Adrenal gland (tissue), 12 donors: Measurements from ENCODE around the gene TUBB4B. TPM values are rescaled to one million over a fixed set of nuclear protein-coding genes. Genes with fewer than 3 reads are reported as not detected.
A peak's percentile ranks its signal among the peaks of the same experiment; 100 is the strongest.

Experiments used
- DNase-seq, 7 donors: peaks; one replicate each; pipeline ENCODE4 v3.0.0-alpha.2; 2019 to 2020
- H3K27ac ChIP-seq, 5 donors: fragments of 200-600 bp; sonication (generic) in 4 of 5; 1 replicate in 3 of 5; 2 replicates in 2 of 5; pipeline versions ENCODE4 v1.5.1 to v1.8.0; 2016 to 2020; ENCODE audit warnings: mild to moderate bottlenecking in 1 of 5
- H3K27me3 ChIP-seq: fragments of 200-600 bp; 2 replicates; pipeline ENCODE4 v1.8.0; 2021
- H3K36me3 ChIP-seq, 2 donors: fragments of 200-600 bp; replicated peaks in 1 of 2; 1 replicate in 1 of 2; 2 replicates in 1 of 2; pipeline versions ENCODE4 v1.5.1 to v1.8.0; 2018 to 2022
- H3K4me1 ChIP-seq, 2 donors: fragments of 200-600 bp; replicated peaks in 1 of 2; 1 replicate in 1 of 2; 2 replicates in 1 of 2; pipeline versions ENCODE4 v1.5.1 to v1.8.0; 2018 to 2021
- H3K4me3 ChIP-seq, 4 donors: fragments of 200-600 bp; sonication (generic) in 3 of 4; one replicate each; pipeline ENCODE4 v1.5.1; 2016 to 2018
- H3K9me3 ChIP-seq, 3 donors: fragments of 200-600 bp; sonication (generic) in 1 of 3; replicated peaks in 1 of 3; 1 replicate in 2 of 3; 2 replicates in 1 of 3; pipeline versions ENCODE4 v1.5.1 to v1.8.0; 2016 to 2021
- POLR2A ChIP-seq, 2 donors: fragments of 450-650 bp; IDR thresholded peaks; one replicate each; pipeline ENCODE4 v1.6.1; 2017; ENCODE audit warnings: antibody characterized with exemption in 2 of 2, mild to moderate bottlenecking in 2 of 2, moderate library complexity in 1 of 2
- WGBS, 4 donors: extraction: QIAGEN DNeasy Blood & Tissue Kit in 2 of 4; methylation state at CpG; one replicate each; pipeline versions ENCODE4 v1.1.5 to v1.1.7; 2013 to 2017; 5-methylcytosine and 5-hydroxymethylcytosine counted together
- intact Hi-C, 2 donors: fragments of 100-400 bp; cut with DNase I; formaldehyde crosslinking; loops; one replicate each; pipeline versions ENCODE4 v1.14.1 to v1.15.0; 2022 to 2023
- polyA plus RNA-seq, 3 donors: library from polyadenylated mRNA; stranded (reverse); fragments of 200-250 nt in 2 of 3; fragments of 350-450 nt in 1 of 3; fragmentation: Illumina TruSeq in 1 of 3; extraction: RNeasy Lipid Tissue Mini Kit (QIAGEN cat#74804) in 1 of 3; gene quantifications; one replicate each; pipeline ENCODE4 v1.2.3, GENCODE V29; 2013 to 2014
- total RNA-seq, 9 donors: library from RNA; depleted of rRNA in 4 of 9; stranded (reverse); fragments of >200 nt in 4 of 9; fragments of 120-200 nt in 1 of 9; fragmentation: NEBNext Ultra II Directional in 1 of 9; extraction: Animal tissue kit (Norgen Biotek cat#: 25700) in 1 of 9; gene quantifications; one replicate each; pipeline versions ENCODE4 v1.1.0 to v1.2.4, GENCODE V29; 2013 to 2023
- TF ChIP-seq, protein P1 (sequence below), 6 experiments: fragments of 450-650 bp in 4 of 6; fragments of 200-600 bp in 2 of 6; sonication (generic) in 1 of 6; IDR thresholded peaks; 1 replicate in 5 of 6; 2 replicates in 1 of 6; pipeline versions ENCODE4 v1.5.1 to v1.8.0; 2016 to 2021; ENCODE audit warnings: antibody characterized with exemption in 6 of 6, mild to moderate bottlenecking in 2 of 6, moderate library complexity in 1 of 6
- donor health status: healthy with polysubstance abuse.
- donor health status: Bipolar disorder and iron deficiency.
- donor health status: DM: yes; HTN: yes; CAD: no.
- donor health status: DM: no; HTN: no; CAD: no.
- donor health status: DM: no; HTN: no; CAD: no.
- donor health status: DM: yes; HTN: yes; CAD: no.

Gene TUBB4B
- total and polyA plus RNA-seq, 12 donors: 69.9 to 362 (median 151) TPM

DNA sequence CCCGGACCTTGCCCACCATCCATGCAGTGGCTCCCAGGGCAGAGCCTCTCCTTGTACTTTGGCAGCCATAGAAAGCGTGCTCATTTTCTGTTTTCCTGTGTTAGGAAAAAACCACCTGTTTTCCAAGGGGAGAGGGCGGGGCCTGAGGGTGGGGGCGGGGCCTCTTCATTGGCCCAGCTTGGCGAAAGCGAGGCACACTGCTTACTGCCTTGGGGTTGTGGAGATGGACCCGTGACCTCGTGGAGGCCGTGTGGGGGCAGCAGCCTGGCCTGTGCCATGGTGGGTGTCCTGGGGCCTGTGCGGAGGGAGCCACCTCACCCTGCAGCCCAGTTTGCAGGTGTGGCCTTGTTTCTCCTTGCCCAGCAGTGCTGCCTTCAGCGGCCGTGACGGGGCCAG lies 32.0 kb downstream of the TUBB4B start:
- no peak for DNase-seq
- Histone ChIP-seq H3K9me3 (no peaks in the 10 kb centered on the region), H3K4me1 (peaks cover 4 to 23% of the 10 kb centered on the region in 2 donors), H3K27ac (no peak overlapping the region), H3K36me3 (peaks cover 0 to 21% of the 10 kb centered on the region in 2 donors), H3K4me3 (no peak overlapping the region), H3K27me3 (no peaks in the 10 kb centered on the region)
- intact Hi-C loops: no loop called here
- TF ChIP-seq, protein P1, sequence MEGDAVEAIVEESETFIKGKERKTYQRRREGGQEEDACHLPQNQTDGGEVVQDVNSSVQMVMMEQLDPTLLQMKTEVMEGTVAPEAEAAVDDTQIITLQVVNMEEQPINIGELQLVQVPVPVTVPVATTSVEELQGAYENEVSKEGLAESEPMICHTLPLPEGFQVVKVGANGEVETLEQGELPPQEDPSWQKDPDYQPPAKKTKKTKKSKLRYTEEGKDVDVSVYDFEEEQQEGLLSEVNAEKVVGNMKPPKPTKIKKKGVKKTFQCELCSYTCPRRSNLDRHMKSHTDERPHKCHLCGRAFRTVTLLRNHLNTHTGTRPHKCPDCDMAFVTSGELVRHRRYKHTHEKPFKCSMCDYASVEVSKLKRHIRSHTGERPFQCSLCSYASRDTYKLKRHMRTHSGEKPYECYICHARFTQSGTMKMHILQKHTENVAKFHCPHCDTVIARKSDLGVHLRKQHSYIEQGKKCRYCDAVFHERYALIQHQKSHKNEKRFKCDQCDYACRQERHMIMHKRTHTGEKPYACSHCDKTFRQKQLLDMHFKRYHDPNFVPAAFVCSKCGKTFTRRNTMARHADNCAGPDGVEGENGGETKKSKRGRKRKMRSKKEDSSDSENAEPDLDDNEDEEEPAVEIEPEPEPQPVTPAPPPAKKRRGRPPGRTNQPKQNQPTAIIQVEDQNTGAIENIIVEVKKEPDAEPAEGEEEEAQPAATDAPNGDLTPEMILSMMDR (IDR thresholded peaks at IDR 0.05): no peak
- no peak for TF ChIP-seq POLR2A (IDR thresholded peaks at IDR 0.05)
- WGBS, 4 donors: 80 to 88% (median 83%) methylated on average over 4 to 13 of the region's 13 CpGs

GRCh38 chr9:137273611-137274320 lies 32.7 kb downstream of the TUBB4B start:
- Histone ChIP-seq H3K4me3 (no peak overlapping the region), H3K9me3 (no peaks in the 10 kb centered on the region), H3K4me1 (peaks cover 4 to 18% of the 10 kb centered on the region in 2 donors), H3K36me3 (peaks cover 0 to 21% of the 10 kb centered on the region in 2 donors), H3K27ac (no peak overlapping the region), H3K27me3 (peaks cover 4% of the 10 kb centered on the region)
- WGBS, 4 donors: 68 to 87% (median 75%) methylated on average over 8 to 15 of the region's 15 CpGs
- TF ChIP-seq POLR2A (IDR thresholded peaks at IDR 0.05): no peak
- TF ChIP-seq, protein P1 (IDR thresholded peaks at IDR 0.05): no peak
- DNase-seq: peak in 1 of 7 donors; percentile 19
- intact Hi-C loops: no loop called here

- no peak overlapping the region for H3K27ac ChIP-seq
- no peak overlapping the region for H3K4me3 ChIP-seq
- peaks cover 0 to 21% of the 10 kb centered on the region in 2 donors for H3K36me3 ChIP-seq
- DNase-seq: peak in 1 of 7 donors; percentile 12
- intact Hi-C loops: no loop called here
- H3K4me1 ChIP-seq: peaks cover 0 to 7% of the 10 kb centered on the region in 2 donors
- 84 to 88% (median 85%) methylated on average over 10 of the region's 10 CpGs for WGBS, 4 donors
- H3K27me3 ChIP-seq: peaks cover 9% of the 10 kb centered on the region
- no peaks in the 10 kb centered on the region for H3K9me3 ChIP-seq
- TF ChIP-seq, protein P1 (IDR thresholded peaks at IDR 0.05): no peak
- TF ChIP-seq POLR2A (IDR thresholded peaks at IDR 0.05): no peak
These were observed 34.1 kb downstream of the TUBB4B start for GRCh38 chr9:137275203-137275587.

DNA sequence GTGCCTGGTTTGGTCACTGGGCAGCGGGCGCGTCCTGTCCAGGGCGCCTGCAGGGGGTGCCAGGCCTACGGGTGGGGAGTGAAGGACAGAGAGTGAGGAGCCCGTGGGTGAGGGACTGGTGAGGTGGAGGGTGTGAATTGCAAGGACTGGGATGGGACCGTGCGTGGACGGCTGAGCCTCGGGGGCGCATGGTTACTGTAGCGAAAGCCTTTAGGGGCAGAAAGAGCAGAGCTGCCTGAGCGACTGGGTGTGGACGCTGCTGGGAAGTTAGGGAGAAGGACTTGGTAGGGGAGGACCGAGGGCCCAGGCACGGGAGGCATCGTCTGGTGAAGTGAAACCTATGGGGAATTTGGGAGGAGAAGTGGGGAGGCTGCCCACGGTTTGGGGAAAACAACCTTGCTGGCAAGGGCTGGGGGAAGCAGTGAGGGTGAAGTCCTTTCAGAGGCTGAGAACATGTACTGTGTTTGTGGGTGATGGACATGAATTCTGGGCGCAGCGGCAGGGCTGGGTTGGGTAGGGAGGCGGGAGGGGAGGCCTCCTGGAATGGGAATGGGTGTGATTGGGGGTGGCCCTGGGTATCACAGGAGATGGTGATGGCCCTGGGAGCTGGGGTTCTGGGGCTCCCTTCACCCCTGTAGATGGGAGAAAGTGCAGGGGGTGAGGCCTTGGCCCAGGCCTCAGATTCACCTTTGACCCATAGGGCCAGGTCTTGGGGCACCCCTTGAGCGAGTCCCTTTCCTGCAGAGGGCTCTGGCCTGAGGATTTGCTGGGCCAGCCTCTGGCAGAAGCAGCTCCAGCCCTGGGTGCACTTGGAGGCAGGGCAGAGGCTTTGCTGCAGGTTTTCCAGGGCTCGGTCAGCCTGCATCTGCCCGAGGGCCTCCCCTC lies 34.7 kb downstream of the TUBB4B start:
- peak in 2 of 7 donors; percentile 9 to 17 for DNase-seq
- TF ChIP-seq, protein P1 (IDR thresholded peaks at IDR 0.05): no peak
- TF ChIP-seq POLR2A (IDR thresholded peaks at IDR 0.05): no peak

More for the DNA sequence above, 34.7 kb downstream of the TUBB4B start:
- peaks cover 0 to 7% of the 10 kb centered on the region in 2 donors for H3K4me1 ChIP-seq
- H3K36me3 ChIP-seq: peaks cover 0 to 20% of the 10 kb centered on the region in 2 donors
- no peaks in the 10 kb centered on the region for H3K9me3 ChIP-seq
- no peak overlapping the region for H3K27ac ChIP-seq
- WGBS, 4 donors: 78 to 81% (median 78%) methylated on average over 22 to 24 of the region's 24 CpGs
- no peak overlapping the region for H3K4me3 ChIP-seq
- intact Hi-C loops: no loop called here
- H3K27me3 ChIP-seq: peaks cover 9% of the 10 kb centered on the region
